LHCN-M2 (cell line): ENCODE data around the gene SLC39A7. TPM values are rescaled to one million over a fixed set of nuclear protein-coding genes. Genes with fewer than 3 reads are reported as not detected.

Source experiments
- DNase-seq: peaks from one replicate; pipeline ENCODE4 v3.0.0-alpha.2; 2012; ENCODE audit warnings: low read depth
- polyA plus RNA-seq: library from polyadenylated mRNA; unstranded; fragments of >200 nt; gene quantifications from one replicate; pipeline ENCODE4 v1.2.1, GENCODE V29; 2012; ENCODE audit warnings: missing spikeins
- total RNA-seq: library from RNA; depleted of rRNA; stranded (reverse); fragments of >200 nt; gene quantifications from 2 replicates; pipeline ENCODE4 v1.2.3, GENCODE V29; 2014; rRNA removed

SLC39A7 gene, protein sequence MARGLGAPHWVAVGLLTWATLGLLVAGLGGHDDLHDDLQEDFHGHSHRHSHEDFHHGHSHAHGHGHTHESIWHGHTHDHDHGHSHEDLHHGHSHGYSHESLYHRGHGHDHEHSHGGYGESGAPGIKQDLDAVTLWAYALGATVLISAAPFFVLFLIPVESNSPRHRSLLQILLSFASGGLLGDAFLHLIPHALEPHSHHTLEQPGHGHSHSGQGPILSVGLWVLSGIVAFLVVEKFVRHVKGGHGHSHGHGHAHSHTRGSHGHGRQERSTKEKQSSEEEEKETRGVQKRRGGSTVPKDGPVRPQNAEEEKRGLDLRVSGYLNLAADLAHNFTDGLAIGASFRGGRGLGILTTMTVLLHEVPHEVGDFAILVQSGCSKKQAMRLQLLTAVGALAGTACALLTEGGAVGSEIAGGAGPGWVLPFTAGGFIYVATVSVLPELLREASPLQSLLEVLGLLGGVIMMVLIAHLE
- total RNA-seq = 91.9 and 104 TPM in 2 replicates
- 148 TPM for polyA plus RNA-seq

DNA sequence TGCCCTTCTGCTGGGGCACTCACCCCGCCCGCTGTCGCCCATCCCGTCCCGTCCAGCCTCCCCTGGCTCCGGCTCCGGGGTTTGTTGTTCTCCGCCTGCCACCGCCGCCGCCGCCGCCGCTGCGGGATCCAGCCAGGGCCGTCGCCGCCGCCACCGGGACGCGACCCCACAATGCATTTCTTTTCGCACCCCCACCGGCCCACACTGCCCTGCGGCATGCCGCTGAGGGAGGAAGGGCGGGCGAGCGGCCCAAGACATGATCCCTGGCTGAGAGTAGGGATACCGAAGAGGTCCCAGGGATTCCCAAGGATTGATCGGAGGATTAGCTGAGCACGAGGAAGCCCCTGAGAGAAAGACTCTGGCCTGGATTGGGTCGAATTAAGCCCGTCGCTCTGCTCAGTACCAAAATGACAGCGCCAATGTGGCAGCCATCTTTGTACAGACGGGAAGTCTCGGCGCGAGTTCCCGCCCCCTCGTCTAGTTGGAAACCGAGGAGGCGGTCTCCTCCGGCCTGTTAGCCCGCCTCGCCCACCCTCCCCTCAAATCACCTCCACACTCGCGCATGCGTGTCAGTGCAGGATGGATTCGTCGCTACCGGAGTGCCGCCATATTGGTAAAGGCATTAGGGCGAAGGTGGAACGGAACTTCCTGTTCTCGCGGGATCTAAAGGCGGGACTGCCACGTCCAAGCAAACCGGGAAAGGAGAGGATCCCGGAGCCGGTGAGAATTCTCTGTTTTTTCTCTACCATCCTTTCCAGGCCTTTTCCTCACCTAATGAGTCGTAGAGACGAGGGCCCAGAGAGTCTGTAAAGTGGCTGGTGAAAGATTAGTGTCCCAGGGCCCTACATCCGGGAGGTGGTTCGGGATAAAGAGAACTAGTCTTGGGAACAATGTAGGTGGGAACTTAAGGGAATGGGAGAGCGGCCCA is at the start of gene SLC39A7, which contains the start of gene RXRB:
SLC39A7 (plus strand) TSS at position 649 of the 928 bp plus-strand sequence. CDS start 379 bp downstream, outside the sequence.
RXRB (minus strand) TSS at position 447 of the 928 bp plus-strand sequence; CDS start at position 258, 189 bp downstream.
- DNase-seq = peak; percentile 99

DNA sequence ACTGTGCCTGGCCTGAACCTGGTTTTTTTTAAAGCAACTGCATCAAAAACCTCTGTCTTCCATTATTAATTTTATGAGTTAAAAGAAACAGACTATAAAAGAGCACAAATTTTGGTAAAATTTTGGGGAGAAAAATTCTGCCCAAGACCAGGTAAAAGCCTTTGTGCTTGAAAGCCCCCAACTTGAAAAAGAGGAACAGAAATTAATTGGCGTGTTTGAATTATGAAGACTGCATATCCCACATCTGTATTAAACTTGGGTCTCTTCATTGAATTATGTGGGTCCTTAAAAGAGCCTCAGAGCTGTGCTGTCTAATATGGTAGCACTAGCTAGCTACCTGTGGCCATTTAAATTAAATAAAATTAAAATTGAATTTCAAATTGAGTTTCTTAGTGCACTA is 49.6 kb upstream of the SLC39A7 start:
- no peak for DNase-seq

DNA sequence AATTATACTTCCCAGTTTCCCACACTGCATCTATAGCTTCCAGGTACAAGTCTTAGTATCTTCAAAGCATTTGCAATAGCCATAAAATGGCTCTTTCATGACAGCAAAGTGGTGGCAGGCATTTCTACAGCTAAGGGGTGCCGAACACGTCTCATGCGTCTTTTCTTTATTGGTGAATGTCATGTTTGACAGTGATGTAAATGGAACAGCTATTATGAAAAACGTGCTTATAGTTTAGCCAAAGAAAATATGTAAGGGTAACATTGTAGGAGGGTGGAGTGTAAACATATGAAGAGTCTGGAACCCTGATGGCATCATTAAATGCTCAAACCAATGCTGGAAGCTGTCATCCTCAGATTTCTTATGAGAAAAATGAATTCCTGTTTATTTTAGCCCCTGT is 46.3 kb upstream of the SLC39A7 start:
- no peak for DNase-seq

DNA sequence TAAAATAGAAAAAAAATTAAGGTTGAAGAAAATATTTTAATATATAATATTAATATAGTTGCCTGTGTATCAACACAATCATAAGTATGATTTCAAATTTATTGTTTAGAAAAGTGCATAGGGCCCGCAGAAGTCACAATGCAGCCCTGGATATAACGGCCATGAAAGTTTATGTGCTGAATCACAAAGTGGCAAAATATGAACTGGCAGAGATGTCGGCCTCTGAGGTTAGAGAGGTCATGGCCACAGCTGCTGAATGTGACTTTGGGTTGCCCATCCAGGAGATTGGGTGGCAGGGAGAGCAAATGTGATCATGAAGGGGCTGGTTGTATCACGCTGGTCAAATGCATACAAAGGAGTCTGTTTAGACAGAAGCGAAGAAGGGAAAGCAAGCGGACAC is 44.1 kb upstream of the SLC39A7 start:
- DNase-seq = peak; percentile 96

DNA sequence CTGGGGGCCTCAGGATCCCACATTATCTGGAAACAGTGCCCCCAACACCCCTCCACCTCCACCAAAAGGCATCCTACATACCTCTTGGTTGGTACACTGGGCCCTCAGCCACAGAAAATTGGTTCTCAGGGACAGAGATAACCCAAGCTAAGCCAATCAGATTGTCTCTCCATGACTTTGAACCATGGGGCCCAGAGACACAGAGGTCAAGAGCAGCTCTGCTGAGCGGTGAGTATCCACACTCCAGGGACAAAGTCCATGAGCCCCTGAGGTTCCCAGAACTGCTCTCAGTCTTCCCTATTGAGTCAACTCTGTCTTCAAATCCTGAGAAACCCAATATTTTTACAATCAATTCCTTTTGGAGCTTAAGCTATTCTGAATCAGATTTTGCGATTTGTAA is 43.7 kb upstream of the SLC39A7 start:
- no peak for DNase-seq

DNA sequence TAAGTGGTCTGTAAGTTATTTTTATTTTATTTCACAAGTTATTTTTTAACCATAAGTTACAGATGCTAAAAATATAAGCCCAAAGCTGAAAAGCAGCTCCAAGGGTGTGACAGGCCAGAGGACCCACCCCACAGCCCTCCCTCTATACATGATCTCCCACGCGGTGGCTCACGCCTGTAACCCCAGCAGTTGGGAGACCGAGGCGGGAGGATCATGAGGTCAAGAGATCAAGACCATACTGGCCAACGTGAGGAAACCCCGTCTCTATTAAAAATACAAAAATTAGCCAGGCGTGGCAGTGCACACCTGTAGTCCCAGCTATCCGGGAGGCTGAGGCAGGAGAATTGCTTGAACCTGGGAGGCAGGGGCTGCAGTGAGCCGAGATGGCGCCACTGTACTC is 40.6 kb upstream of the SLC39A7 start:
- DNase-seq = no peak

DNA sequence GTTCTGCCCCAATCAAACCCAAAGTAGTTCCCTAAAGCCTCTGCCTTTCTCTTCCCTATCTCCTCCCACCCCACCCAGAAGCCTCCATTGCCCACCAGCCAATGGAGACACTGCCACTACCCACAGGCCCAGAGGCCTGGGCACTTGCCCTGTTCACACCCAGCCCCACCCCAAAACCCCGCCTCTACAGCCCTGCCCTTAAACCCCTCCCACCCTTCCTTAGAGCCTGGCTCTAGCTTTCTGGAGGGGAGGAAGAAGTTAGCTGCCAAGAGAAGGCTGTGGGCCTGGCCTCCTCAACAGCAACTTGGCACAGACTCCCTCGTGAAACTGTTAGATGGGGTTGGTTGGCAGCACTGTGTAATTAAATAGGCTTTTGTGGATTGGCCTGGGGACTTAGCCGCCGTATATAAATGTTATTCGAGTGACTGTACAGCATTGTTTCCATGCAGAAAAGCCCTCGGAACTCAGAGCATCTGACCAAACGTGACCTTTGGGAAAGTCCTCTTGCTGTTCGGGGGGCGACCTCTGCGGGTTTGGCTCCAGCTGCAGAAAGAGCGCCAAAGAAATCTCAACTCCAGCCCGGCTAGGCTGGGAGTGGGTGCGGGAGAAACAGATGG is 39.8 kb upstream of the SLC39A7 start:
- peak; percentile 99 for DNase-seq

DNA sequence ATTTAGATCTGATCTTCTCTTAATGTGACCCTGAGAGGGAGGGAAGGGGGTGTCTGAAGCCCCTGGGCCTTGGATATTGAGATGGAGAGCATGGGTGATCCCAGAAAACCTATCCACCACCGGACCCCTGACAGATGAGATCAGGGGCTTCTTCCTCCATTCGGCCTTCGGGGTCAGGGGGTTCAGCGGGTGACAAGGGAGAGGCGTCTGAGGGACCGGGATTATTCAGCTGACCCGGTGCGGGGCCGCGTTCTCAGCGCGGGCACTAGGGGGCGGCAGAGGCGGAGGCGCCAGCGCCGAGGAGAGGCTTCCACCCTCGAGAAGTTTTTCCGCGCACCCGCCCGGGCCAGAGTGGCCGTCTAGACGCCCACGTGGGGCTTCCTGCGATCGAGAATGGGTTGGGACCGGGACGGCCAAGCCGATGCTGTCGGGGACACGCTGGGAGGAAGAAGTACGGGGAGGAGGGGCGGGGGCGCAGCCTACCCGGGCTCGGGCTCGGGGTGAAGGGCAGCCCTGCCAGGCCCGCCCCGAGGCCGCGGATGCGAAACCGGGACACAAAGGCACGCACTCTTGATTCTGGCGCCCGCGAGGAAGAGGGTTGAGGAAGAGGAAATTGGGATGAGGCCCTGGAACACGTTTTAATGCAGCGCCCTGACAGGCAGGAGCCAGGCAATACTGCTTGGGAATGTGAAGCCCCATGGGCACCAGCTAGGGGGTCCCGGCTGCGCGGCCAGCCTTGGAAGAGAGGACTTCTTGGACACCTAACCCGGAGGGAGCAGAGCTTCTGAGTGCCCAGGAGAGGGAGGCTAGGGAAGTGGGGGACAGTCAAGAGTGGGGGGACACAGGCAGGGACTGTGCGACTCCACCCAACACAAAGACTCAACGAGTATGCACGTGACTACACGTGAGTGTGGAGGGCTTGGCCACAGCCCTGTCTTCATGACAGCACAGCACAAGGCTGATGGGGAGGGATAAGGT is 39.0 kb upstream of the SLC39A7 start:
- peak; percentile 72 for DNase-seq

DNA sequence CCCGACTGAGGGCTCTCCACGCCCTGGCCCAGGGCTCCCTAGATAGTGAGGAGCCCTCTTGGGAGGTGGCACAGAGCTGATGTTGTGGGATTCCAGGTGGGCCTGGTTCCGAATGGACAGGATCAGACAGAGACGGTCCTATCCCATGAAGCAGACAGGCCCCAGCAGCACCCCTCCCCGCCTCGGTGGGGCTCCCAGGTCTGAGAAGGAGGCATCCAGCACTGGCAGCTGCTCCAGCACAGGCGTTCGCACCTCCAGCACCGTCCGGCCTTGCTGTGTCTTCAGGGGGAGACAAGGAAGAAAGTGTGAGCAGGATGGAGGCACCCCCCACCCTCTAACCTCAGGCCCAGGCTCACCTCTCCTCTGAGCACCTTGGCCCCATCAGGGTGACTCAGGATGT is 37.1 kb upstream of the SLC39A7 start:
- no peak for DNase-seq

DNA sequence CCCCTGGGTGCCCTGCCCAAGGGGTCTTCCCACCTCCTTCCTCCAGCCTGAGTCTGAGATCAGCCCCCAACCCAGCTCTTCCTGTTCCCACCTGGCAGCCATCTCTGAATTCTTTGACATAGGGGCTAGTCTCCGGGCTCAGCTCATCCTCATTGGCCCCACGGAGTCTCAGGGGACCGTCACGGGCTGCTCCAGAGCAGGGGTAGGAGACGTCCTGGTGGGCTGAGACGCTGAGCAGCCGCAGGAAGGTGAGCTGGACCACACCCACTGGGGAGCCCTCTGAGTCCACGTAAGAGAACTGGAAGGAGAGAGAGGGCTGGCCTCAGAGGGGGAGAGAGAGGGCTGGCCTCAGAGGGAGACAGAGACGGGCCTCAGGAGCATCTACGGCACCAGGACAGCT is 36.5 kb upstream of the SLC39A7 start:
- DNase-seq = no peak

DNA sequence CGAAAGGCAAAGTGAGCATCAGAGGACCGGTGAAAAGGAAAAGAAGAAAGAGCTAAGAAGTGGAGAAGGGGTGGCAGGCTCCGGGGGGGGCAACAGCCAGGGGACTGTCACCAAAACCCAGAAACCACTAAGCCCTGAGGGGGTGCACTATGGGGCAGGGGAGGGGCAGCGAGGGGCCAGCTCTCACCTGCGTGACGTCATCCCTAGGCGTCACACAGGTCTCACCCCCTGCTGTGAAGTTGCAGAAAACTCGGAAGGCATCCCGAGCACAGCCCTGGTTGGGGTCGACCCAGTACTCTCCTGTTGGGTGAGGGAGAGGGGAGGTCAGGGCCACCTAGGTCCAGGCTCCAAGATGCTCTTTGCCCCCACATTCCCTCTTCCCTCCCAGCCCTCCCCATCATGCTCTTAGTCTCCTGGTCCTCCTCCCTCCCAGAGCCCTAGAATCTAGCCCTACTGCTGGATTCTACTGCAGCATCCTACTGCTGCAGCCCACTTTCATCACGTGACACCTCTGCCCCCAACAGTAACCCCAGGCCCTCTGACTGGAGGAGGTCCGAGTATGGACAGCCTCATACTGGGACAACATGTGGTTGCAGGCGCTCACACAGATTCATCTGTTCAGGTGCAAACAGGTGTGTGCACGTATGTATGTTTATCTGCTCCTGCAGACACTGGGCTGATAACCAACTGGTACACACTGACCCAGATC is 35.8 kb upstream of the SLC39A7 start:
- DNase-seq = no peak

DNA sequence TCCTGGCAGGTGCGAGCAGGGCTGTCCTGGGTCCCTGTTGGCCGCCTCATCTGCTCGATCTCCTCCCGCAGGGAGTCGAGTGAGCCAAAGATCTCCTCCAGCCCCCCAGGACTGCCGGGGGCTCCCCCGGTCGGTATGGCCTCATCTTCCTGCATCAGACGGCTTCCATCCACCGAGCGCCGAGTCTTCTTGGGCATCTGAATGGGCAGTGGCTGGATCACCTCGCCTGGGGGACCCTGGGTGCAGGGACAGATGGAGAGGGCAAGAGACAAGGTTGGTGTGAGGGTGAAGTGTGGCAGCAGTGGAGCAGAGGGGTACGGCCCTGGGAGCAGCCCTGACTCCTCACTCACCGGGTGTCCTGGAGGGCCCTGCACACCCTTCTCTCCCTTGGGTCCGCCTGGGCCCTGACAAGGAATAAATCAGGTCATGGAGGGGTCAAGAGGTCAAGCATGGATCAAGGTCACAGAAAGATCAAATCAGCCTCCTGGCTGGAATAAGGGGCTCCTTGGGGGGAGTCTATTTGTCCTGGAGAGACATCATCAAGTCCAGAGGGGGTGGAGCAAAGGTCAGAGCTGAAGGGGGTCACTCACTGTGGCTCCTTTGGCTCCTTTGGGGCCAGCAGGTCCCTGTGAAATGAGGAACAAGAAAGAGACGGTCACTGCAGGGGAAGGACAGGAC is 34.9 kb upstream of the SLC39A7 start:
- no peak for DNase-seq

DNA sequence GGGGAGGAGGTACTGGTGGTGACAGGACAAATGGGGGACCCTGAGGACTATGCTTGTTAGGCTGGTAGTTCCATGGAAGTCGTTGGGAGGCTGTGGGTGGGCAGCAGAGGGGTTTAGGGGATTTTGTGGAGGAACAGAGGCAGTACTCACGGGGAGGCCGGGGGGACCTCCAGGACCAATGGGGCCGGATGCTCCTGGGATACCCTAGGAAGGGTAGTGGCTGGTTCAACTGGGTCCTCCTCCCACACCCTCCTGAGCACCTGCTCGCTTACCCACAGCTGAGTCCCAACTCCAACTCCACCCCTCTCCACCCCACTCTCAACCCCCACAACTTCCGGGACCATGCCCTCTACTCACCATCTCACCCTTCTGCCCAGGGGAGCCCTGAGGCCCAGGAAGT is 34.3 kb upstream of the SLC39A7 start:
- no peak for DNase-seq

DNA sequence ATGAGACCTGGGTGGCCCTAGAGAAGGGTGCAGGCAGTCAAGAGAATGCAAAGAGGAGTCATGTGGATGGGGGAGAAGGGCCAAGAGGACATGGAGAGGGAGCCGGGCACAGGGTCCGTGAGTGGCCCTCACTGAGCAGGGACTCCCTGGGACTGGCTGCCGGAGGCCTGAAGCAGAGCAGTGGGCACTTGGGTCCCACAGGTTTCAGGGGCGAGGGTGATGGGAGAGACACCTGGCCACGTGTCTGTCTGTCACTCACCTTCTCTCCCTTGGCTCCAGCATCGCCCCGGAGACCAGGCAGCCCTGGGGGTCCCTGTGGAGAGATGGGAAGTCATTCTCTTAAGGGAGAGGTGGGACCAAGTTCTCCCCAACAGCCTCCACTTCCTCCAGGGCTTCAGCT is 33.9 kb upstream of the SLC39A7 start:
- DNase-seq = no peak

DNA sequence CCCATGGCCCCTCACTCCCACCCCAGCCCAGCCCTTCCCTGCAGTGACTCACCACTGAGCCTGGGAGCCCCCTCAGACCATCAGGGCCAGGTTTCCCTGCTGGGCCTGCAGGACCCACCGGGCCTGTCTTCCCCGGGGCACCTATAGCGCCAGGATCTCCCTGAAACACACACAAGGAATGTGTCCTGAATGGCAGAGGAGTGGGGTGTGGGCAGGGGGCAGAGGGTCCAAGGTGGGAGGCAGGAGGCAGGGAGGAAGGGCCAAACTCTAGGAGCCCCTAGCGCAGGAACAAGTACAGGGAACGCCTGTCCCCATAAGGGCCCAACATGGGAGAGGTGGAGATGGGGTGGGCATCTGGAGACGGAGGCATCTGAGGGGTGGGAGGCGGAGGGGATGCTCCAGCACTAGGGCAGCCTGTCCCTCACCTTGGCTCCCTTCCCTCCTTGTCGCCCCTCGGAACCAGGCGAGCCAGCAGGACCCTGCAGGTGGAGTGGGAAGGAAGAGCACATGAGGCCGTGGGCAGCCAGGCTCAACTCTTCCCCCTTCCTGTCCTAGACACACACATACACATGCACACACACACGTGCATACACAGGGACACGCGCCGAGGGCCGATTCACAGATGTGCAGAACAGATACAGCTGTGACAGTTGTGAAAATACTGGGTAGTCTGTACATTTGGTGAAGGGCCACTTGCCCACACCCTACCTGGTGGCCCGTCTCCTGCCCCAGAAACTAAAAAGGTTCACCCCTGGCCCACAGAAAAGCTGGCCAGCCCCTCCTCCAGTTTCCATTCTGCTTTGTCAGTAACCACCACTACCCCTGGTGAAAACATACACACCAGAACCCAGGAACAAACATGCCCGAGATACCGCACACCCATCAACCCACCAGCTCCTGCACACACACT is 33.0 kb upstream of the SLC39A7 start:
- DNase-seq = no peak

DNA sequence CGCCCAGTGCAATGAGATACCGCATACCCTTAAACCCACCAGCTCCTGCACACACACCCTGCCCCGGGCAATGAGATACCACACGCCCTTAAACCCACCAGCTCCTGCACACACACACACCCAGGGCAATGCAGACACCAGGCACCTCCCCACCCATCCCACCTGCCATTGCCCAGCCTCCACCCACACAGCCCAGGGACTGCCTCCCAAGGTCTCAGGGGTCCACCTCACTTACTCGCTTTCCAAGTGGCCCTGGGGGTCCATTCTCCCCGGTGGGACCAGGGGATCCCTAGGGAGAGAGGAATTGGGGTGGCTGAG is 32.4 kb upstream of the SLC39A7 start:
- no peak for DNase-seq

DNA sequence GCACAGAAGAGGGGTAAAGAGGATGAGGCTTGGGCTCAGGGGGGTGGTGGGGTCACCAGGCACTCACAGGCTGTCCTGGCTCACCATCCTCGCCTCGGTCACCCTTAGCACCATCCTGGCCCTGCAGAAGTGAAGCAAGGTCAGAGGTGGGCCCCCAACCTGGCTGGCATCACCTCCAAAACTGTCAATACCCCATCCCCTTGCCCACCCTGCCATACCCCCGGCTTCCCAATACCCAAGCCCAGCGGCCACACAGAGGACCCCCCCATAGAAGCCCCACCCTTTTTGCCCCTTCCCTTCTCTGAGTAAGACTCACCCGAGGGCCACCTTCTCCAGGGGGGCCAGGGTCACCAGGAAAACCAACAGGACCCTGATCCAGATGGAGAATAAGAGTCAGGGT is 32.0 kb upstream of the SLC39A7 start:
- DNase-seq = no peak
